ENCODE measurements around the gene CDH22. TPM values are rescaled to one million over a fixed set of nuclear protein-coding genes. Genes with fewer than 3 reads are reported as not detected.

CDH22 gene
- total RNA-seq, 1 experiment from 2014 or later = not detected

GRCh38 chr20:46351357-46352058 lies 43.2 kb upstream of the CDH22 start:
- CTCF ChIA-PET = no interaction called here

DNA sequence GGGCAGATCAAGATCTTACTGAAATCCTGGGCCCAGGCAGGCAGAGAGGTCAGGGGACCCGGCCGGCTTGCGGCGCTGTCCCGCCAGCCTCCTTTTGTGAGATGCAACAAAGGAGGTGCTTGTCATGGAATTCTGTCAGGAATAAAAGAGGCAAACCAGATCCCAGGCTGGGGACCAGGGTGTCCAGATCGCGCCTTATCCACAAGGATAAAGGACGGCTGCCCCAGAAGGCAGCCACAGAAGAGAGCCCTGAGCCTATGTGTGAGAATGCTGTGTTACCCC lies 42.6 kb upstream of the CDH22 start:
- Histone ChIP-seq H3K36me3 (ENCODE audit: control insufficient read depth, insufficient read depth, low read length) (no peaks in the 10 kb centered on the region), H3K9me3 (ENCODE audit: control insufficient read depth, insufficient read depth, low read depth, low read length) (no peaks in the 10 kb centered on the region), H3K4me3 (ENCODE audit: low read depth in 2 of 2, low read length in 2 of 2) (no peak overlapping the region), H3K4me1 (ENCODE audit: control insufficient read depth, insufficient read depth, low read length) (no peaks in the 10 kb centered on the region; the same call in 1 of the 2 replicates), H3K27ac (ENCODE audit: low read length) (no peak overlapping the region), H3K27me3 (ENCODE audit: control insufficient read depth, insufficient read depth, low read length) (no peaks in the 10 kb centered on the region)
- no peak for TF ChIP-seq SIN3A (IDR thresholded peaks at IDR 0.05; ENCODE audit: borderline replicate concordance, insufficient read depth, low read depth, low read length)
- TF ChIP-seq CTCF (IDR thresholded peaks at IDR 0.05) = no peak
- TF ChIP-seq TCF7L2 (IDR thresholded peaks at IDR 0.05; ENCODE audit: low read depth, low read length) = no peak
- no peak for TF ChIP-seq POLR2AphosphoS5 (IDR thresholded peaks at IDR 0.05; ENCODE audit: low read depth, low read length)
- TF ChIP-seq, protein P1, sequence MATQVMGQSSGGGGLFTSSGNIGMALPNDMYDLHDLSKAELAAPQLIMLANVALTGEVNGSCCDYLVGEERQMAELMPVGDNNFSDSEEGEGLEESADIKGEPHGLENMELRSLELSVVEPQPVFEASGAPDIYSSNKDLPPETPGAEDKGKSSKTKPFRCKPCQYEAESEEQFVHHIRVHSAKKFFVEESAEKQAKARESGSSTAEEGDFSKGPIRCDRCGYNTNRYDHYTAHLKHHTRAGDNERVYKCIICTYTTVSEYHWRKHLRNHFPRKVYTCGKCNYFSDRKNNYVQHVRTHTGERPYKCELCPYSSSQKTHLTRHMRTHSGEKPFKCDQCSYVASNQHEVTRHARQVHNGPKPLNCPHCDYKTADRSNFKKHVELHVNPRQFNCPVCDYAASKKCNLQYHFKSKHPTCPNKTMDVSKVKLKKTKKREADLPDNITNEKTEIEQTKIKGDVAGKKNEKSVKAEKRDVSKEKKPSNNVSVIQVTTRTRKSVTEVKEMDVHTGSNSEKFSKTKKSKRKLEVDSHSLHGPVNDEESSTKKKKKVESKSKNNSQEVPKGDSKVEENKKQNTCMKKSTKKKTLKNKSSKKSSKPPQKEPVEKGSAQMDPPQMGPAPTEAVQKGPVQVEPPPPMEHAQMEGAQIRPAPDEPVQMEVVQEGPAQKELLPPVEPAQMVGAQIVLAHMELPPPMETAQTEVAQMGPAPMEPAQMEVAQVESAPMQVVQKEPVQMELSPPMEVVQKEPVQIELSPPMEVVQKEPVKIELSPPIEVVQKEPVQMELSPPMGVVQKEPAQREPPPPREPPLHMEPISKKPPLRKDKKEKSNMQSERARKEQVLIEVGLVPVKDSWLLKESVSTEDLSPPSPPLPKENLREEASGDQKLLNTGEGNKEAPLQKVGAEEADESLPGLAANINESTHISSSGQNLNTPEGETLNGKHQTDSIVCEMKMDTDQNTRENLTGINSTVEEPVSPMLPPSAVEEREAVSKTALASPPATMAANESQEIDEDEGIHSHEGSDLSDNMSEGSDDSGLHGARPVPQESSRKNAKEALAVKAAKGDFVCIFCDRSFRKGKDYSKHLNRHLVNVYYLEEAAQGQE (IDR thresholded peaks at IDR 0.05; ENCODE audit: insufficient read depth in 1 of 2, low read depth in 2 of 2, low read length in 1 of 2) = no peak
- intact Hi-C loops (cut with micrococcal nuclease; ENCODE audit: unreplicated experiment) = no loop called here
- ChIA-PET POLR2A (no interaction called here), CTCF (no interaction called here)
- DNase-seq (ENCODE audit: low read depth, low spot score) = no peak
- no TSS peak for BruUV-seq (replicated peaks)
- in situ Hi-C loops (cut with HindIII; ENCODE audit: low pct_unique_long_range_greater_than_20kb, low sequenced_read_pairs) = no loop called here
- ATAC-seq = no peak

More at GRCh38 chr20:46351357-46352058, 43.2 kb upstream of the CDH22 start:
- no peak for DNase-seq (ENCODE audit: low read depth, low spot score)
- Histone ChIP-seq H3K9me3 (ENCODE audit: control insufficient read depth, insufficient read depth, low read depth, low read length) (no peaks in the 10 kb centered on the region), H3K4me1 (ENCODE audit: control insufficient read depth, insufficient read depth, low read length) (no peaks in the 10 kb centered on the region; the same call in 1 of the 2 replicates), H3K27ac (ENCODE audit: low read length) (no peak overlapping the region), H3K27me3 (ENCODE audit: control insufficient read depth, insufficient read depth, low read length) (no peaks in the 10 kb centered on the region), H3K36me3 (ENCODE audit: control insufficient read depth, insufficient read depth, low read length) (no peaks in the 10 kb centered on the region), H3K4me3 (ENCODE audit: low read depth in 2 of 2, low read length in 2 of 2) (no peak overlapping the region)
- no peak for ATAC-seq
- POLR2A ChIA-PET = no interaction called here
- TF ChIP-seq, protein P1 (IDR thresholded peaks at IDR 0.05; ENCODE audit: insufficient read depth in 1 of 2, low read depth in 2 of 2, low read length in 1 of 2) = no peak
- in situ Hi-C loops (cut with HindIII; ENCODE audit: low pct_unique_long_range_greater_than_20kb, low sequenced_read_pairs) (no loop called here), intact Hi-C loops (cut with micrococcal nuclease; ENCODE audit: unreplicated experiment) (no loop called here)
- no TSS peak for BruUV-seq (replicated peaks)
